Pons (tissue), 1 donor: ENCODE results near the gene ANKS1A.
A peak's percentile ranks its signal among the peaks of the same experiment; 100 is the strongest.
"Not testable (repeated sequence)": the region's sequence is repeated elsewhere in the genome, so short reads cannot be mapped to it uniquely, and the experiment has no call there.

Experiments
- DNase-seq: peaks from one replicate; pipeline ENCODE4 v3.0.0-alpha.2; 2016; ENCODE audit warnings: low spot score

The ANKS1A gene

GRCh38 chr6:34887753-34888513, 1.1 kb upstream of the ANKS1A start, which contains the start of gene TAF11:
TAF11 (minus strand) TSS chr6:34888042; CDS start chr6:34887957, 85 bp downstream.
- peak; percentile 94 for DNase-seq

GRCh38 chr6:34888514-34888856, 570 bp upstream of the ANKS1A start:
- DNase-seq: no peak

GRCh38 chr6:34890533-34890925, 1.5 kb downstream of the ANKS1A start:
- DNase-seq: peak; percentile 55

GRCh38 chr6:34891296-34891695, 2.2 kb downstream of the ANKS1A start:
- DNase-seq: no peak

GRCh38 chr6:34894693-34895092, 5.6 kb downstream of the ANKS1A start:
- no peak for DNase-seq

DNA sequence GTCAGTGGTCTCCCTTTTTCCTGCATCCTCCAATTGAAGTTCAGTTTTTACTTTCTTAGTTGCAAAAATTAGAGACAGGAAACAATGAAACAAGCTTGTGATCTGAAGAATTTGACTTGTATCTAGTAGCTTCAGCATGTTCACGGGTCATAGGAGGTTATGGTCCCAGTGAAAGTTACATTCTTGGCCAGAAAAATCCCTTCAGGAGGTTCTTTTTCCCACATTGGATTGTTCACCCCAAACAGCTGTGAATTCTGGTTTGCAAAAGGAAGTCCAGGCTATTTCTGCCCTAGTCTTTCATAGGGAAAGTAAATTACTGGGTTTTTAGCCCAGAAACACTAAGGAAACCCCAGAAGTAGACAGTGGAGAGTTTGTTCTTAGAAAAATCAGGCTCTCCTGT, 8.1 kb downstream of the ANKS1A start:
- DNase-seq: no peak

DNA sequence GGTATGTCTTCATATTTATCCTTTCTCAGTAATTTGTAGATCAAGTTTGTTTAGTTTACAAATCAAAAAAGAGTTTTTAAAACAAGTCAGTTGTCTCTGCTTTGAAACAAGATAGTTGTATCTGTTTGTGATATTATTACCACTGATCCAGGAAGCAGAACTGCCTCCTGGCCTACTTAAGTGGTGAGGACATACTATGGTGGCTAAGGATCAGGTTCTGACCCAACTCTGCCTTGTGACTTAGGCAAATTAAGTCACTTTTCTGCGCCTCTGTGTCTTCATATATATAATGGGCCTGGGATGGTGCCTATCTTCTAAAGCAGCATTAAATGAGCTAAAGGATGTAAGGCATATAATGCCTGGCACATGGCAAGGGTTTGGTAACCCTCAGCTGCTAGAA, 8.7 kb downstream of the ANKS1A start:
- DNase-seq: no peak

DNA sequence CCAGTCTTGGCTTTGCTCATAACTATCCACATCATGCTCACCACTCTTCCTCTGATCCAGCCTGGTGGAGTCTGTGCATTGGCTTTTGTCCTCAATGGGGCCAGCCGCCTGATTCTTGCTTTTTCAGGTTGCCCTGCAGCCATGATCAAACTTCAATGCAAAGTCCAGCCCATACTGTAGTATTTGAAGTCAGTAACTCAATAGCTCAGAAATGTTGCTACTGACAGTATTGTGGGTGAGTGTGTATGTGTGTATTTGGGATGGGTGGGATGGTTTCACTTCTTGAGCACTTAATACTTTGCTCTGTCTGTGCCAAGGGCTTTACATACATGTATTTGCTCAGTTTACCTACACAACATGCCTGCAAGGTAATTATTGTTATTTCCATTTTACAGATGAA, 10.7 kb downstream of the ANKS1A start:
- DNase-seq: not testable (repeated sequence)

GRCh38 chr6:34900321-34901031, 11.4 kb downstream of the ANKS1A start:
- DNase-seq: no peak

GRCh38 chr6:34901930-34902329, 12.9 kb downstream of the ANKS1A start:
- DNase-seq: no peak

DNA sequence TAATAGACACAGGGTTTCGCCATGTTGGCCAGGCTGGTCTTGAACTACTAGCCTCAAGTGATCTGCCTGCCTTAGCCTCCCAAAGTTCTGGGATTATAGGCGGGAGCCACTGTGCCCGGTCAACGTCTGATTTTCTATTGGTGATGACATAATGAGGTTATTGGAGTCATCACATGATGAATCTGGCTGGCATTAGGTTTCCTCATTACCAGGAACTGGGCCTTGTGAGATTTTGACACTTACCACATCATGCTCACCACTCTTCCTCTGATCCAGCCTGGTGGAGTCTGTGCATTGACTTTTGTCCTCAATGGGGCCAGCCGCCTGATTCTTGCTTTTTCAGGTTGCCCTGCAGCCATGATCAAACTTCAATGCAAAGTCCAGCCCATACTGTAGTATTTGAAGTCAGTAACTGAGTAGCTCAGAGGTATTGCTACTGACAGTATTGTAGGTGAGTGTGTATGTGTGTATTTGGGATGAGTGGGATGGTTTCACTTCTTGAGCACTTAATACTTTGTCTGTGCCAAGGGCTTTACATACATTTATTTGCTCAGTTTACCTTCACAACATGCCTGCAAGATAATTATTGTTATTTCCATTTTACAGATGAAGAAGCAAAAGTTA, 16.0 kb downstream of the ANKS1A start:
- no peak for DNase-seq

DNA sequence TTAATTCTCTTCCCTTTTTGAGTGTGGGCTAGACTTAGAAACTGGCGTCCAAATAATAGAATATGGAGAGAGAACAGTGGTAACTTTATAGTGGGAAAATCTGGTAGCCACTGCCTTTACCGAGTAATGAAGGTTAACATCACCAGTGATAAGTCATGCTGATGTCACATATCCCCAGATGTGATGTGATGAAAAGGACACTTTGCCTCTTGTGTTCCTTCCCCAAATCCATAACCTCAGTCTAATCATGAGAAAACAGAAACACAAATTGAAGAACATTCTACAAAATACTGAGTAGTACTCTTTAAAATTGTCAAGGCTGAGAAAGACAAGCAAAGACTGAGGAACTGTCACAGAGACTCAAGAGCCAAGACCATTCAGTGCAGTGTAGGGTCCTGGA, 17.8 kb downstream of the ANKS1A start:
- DNase-seq: no peak

DNA sequence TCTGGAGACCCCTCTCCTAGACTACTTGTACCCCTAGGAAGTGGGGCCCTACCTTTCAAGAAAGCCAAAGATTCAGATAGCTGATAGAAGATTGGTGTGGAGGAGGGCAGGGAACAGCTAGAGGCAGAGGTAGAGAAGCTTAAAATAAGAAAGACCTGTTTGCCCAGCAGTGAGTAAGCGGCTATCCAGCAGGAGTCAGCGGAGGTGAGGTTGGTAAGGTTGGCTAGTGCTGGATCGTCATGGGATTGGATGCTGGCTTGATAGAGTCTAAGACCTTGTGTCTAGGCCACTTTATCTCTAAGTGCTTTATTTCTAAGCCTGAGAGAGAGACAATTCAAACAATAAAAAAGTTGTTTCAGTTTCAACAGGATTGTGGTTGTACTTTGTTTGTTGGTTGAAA, 19.1 kb downstream of the ANKS1A start:
- DNase-seq: no peak

- DNase-seq: no peak
Measured at GRCh38 chr6:34909320-34909883, 20.3 kb downstream of the ANKS1A start.

GRCh38 chr6:34911822-34912221, 22.8 kb downstream of the ANKS1A start:
- DNase-seq: no peak

- DNase-seq: no peak
Measured at GRCh38 chr6:34912715-34913464, 23.8 kb downstream of the ANKS1A start.

DNA sequence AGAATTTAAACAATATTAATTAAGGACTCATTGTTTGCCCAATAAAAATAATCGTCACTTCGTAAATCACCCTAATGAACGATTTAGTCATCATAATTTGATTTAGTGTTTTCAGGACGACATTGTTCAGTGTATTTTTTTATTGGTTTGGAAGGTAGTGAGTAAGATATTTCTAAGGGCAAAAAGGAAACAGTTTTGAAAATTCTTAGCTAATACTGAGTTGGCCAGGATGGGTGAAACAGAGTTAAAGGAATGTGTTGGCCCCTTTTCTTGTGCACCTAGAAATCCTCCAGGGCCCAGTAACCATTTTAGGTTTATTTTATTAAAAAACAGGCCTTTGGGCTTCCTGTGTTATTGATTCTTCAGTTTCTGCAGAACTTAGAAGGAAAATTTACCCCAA, 25.3 kb downstream of the ANKS1A start:
- no peak for DNase-seq

DNA sequence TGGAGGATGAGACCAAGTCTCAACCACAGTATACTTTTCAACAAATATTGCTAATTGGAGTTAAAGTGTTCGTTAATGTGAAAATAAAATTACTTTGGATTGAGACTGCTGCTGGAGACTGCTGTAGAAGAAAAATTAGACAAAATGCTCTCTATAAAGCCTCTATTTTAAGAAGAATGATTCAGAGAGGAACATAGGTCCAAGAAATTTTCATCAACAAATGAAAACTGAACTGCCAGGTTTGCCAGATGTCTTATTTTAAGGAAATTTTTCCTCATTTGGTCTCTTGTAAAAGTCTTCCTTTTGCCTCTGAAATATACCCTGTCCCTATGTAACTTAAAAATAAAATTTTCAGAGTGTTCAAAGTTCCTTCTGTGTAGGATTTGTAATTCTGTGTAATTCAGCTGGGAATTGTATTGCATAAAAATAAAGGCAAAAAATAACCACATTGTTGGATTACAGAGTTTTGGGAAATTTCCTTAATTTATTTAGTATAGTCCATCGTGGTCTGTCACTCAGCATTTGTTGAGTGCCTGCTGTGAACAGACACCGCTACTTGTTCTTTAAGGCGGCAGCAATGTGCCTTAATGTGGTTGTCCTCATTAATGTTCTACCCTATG, 27.4 kb downstream of the ANKS1A start:
- no peak for DNase-seq

DNA sequence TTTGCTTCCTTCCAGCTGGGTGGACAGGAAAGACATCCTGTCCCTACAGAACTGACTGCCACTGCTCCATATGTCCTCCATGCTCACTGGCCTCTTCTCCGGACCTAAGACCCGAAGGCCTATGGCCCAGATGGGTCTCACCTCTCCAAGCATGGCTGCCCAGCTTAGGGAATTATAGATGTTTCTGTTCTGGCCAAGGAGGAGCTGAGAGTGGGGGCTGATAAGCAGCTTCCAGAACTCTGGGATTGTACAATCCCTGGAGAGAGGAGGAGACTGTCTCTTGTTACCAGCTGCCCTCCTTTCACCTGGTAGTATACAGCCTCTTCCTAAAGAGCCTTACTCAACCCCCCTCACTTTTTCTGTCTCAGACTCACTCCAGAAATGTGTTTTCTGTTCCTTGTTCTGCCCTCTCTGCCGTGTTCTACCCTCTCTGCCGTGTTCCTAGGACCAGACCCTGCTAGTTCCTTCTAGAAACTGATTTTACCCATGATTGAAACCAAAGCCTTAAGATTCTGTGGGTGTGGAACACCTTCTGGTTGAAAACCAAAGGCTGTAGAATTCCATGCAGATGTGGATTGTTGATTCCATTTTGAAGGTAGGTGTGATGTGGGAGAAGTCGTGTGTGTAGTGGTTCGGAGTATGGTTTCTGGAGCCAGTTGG, 28.7 kb downstream of the ANKS1A start:
- peak; percentile 52 for DNase-seq

- DNase-seq: no peak
Measured at GRCh38 chr6:34919651-34920050, 30.6 kb downstream of the ANKS1A start.

- DNase-seq: no peak
Measured at GRCh38 chr6:34920097-34920496, 31.0 kb downstream of the ANKS1A start.
